HUES64 (cell line): ENCODE results near the gene HAUS1. TPM values are rescaled to one million over a fixed set of nuclear protein-coding genes. Genes with fewer than 3 reads are reported as not detected.

Experiments
- H3K27ac ChIP-seq: 2 replicates; pipeline ENCODE4 v1.7.0; 2013; ENCODE audit warnings: low read depth, low read length, inconsistent platforms
- H3K27me3 ChIP-seq: 2 replicates; pipeline ENCODE4 v1.6.1; 2013; ENCODE audit warnings: mild to moderate bottlenecking, low read length; ENCODE audit not compliant: insufficient read depth
- H3K36me3 ChIP-seq: 2 replicates; pipeline ENCODE4 v1.6.1; 2013; ENCODE audit warnings: mild to moderate bottlenecking, low read length; ENCODE audit not compliant: insufficient read depth
- H3K4me1 ChIP-seq: 2 replicates; pipeline ENCODE4 v1.6.1; 2013; ENCODE audit warnings: mild to moderate bottlenecking, low read length, moderate library complexity; ENCODE audit not compliant: insufficient read depth
- H3K4me3 ChIP-seq: 2 replicates; pipeline ENCODE4 v1.5.1; 2013; ENCODE audit warnings: mild to moderate bottlenecking, low read length, moderate library complexity
- H3K9ac ChIP-seq: 2 replicates; pipeline ENCODE4 v1.6.1; 2013; ENCODE audit warnings: mild to moderate bottlenecking, low read depth, low read length
- H3K9me3 ChIP-seq: 2 replicates; pipeline ENCODE4 v1.6.1; 2013; ENCODE audit warnings: low read depth, low read length; ENCODE audit not compliant: insufficient read depth
- WGBS: fragments of 150-250, 120-280 bp; methylation state at CpG from one replicate; pipeline ENCODE4 v1.1.7; 2013; ENCODE audit warnings: missing lambda C conversion rate; 5-methylcytosine and 5-hydroxymethylcytosine counted together
- polyA plus RNA-seq, 2 experiments: library from polyadenylated mRNA; stranded (reverse); fragments of 50-300 nt; gene quantifications; one replicate each; pipeline ENCODE4 v1.2.3, GENCODE V29; 2013

The HAUS1 gene, protein sequence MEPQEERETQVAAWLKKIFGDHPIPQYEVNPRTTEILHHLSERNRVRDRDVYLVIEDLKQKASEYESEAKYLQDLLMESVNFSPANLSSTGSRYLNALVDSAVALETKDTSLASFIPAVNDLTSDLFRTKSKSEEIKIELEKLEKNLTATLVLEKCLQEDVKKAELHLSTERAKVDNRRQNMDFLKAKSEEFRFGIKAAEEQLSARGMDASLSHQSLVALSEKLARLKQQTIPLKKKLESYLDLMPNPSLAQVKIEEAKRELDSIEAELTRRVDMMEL
- 110 TPM for polyA plus RNA-seq (2013, experiment 1 of 2)
- polyA plus RNA-seq (2013, experiment 2 of 2), result 110 TPM

DNA sequence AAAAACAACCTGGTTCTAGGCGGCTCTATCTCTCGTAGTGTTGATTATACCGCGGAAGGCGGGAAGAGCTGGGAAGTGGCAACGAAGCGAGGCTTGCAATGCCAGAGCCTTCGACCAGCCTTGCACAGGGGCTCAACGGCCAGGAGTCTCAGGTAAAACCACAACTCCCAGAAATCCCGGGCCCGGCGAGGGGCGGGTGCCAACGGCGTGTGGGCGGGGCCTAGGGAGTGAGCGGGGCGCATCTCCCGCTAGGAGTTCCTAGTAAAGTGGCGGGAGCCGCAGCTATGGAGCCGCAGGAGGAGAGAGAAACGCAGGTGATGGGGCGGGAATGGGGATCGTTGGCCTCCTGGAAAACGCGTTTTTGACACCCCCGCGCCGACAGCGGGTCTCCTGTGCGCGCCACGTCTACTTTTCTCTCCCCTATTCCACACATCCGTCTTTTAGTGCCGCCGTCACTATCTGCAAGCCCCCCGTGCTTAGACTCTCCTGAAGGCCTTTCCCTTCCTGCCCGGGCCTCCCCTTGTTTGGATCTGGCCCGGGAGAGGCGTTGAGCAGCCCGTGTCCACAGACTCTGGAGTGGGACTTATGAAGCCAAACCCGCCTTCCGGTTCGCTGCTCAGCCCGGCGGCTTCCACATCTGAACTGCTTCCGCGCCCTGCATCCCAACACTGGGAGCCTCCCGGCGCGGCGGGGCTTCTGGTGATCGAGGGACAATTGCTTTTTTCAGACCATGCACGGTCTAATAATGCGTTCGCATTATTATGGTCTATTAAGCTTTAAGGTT is at the start of gene HAUS1:
HAUS1 (plus strand) TSS at position 258 of the 784 bp plus-strand sequence; CDS start at position 285, 27 bp downstream.
- peak within 1 kb of the TSS; percentile 78 for H3K27ac ChIP-seq
- H3K9me3 ChIP-seq, result no peaks in the 10 kb centered on the region
- under 1% methylated on average over 57 of the region's 57 CpGs for WGBS
- peaks cover 32% of the 10 kb centered on the region for H3K36me3 ChIP-seq
- H3K27me3 ChIP-seq, result no peaks in the 10 kb centered on the region
- H3K4me3 ChIP-seq, result peak within 1 kb of the TSS; percentile 99
- no peaks in the 10 kb centered on the region for H3K4me1 ChIP-seq
- H3K9ac ChIP-seq, result peak within 1 kb of the TSS; percentile 96

DNA sequence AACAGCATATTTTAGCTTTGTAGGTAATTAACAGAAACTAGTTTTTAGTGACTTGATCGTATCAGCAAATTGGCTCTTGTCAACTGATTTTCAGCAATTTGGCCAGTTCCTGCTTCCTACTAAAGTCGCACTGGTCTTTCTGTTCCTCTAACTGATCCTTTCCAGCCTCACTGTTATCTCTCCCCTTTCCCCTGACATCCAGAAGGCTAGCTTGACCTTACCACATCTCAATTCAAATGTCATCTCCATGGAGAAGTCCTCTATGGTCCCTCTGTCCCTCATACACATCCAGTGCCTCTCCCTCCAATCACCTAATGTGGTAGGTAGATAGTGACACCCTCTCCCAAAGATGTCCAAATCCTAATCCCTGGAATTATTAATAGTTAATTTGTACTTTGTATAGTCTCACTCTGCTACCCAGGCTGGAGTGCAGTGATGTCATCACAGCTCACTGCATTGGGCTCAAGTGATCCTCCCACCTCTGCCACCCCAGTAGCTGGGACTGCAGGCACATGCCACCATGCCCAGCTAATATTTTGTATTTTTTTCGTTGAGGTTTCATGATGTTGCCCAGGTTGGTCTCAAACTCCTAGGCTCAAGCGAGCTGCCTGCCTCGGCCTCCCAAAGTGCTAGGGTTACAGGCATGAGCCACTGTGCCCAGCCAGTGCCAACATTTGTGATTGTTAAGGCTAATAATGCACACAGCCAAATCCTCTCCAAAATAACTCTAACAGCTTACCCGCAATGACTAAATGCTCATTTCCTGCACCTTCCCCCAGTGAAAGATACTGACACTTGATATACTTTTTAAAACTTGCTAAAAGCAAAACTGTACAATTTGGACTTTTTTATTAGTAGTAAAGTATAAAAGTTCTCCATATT is 49.0 kb upstream of the HAUS1 start:
- Histone ChIP-seq H3K27ac (no peak overlapping the region), H3K4me1 (no peaks in the 10 kb centered on the region), H3K4me3 (no peak overlapping the region), H3K9me3 (no peaks in the 10 kb centered on the region), H3K9ac (no peak overlapping the region), H3K27me3 (no peaks in the 10 kb centered on the region), H3K36me3 (no peaks in the 10 kb centered on the region)
- 89% methylated on average over 6 of the region's 6 CpGs for WGBS

DNA sequence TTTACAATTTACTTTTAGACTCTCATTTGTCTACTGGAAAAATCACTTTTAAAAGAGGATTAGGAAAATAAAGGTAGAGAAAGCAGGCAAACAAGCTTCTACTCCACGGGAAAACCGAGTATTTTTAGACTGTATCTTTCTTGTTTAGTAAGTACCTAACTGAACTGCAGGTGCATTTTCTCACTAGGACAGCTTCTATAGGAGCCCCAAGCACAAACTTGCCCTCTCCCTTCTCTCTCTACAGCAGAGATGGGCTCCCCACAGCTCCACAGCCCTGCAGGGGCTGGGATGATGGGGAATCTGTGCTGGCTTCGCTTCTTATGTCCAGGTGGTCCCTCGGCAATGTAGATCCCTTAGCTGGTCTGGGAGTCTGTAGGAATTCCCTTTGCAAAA is 48.4 kb upstream of the HAUS1 start:
- Histone ChIP-seq H3K9ac (no peak overlapping the region), H3K4me1 (no peaks in the 10 kb centered on the region), H3K9me3 (no peaks in the 10 kb centered on the region), H3K36me3 (no peaks in the 10 kb centered on the region), H3K27ac (no peak overlapping the region), H3K27me3 (no peaks in the 10 kb centered on the region), H3K4me3 (no peak overlapping the region)
- 82% methylated on average over 4 of the region's 4 CpGs for WGBS

DNA sequence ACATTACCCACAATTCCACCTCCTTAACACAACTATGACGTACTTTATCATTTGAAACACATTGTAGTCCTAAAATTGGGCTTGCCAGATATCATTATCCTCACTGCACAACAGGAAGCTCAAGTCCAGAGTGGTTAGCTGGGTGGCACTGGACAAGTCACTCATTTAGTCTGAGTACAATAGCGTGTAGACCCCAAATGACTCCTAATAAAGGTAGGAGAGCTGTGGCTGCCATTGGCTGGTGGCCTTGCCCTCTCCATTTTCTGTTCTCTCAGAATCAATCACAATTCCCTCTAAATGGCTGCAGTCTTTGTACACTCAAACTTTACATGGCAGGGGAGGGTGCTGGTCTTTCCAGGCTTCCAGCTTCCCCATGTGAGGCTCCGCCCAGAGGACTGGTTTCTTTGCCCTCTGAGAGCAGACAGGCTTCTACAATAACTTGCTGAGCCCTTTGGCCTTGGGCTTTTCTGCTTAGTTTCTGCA is 43.8 kb upstream of the HAUS1 start:
- H3K4me1 ChIP-seq, result no peaks in the 10 kb centered on the region
- no peak overlapping the region for H3K4me3 ChIP-seq
- no peaks in the 10 kb centered on the region for H3K9me3 ChIP-seq
- H3K9ac ChIP-seq, result no peak overlapping the region
- no peaks in the 10 kb centered on the region for H3K36me3 ChIP-seq
- WGBS, result 90% methylated on average over 3 of the region's 3 CpGs
- H3K27me3 ChIP-seq, result no peaks in the 10 kb centered on the region
- H3K27ac ChIP-seq, result no peak overlapping the region

DNA sequence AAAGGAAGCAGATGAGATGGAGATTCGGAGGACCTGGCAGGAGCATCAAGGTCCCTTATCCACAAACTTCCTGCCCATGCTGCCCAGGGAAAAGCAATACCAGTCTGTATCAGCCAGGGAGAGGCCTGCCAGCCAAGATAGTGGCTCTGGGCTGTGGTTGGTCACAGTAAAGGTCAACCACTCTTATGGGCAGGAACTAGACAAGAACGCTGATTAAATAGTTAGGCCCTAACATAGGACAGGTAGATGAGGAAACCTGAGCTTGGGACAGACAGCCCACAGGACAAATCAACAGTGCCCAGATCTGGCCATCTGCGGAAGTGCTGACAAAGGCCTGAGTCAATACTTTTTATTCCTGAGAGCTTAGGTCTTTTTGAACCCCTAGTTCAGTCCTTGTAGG is 42.8 kb upstream of the HAUS1 start:
- no peak overlapping the region for H3K9ac ChIP-seq

DNA sequence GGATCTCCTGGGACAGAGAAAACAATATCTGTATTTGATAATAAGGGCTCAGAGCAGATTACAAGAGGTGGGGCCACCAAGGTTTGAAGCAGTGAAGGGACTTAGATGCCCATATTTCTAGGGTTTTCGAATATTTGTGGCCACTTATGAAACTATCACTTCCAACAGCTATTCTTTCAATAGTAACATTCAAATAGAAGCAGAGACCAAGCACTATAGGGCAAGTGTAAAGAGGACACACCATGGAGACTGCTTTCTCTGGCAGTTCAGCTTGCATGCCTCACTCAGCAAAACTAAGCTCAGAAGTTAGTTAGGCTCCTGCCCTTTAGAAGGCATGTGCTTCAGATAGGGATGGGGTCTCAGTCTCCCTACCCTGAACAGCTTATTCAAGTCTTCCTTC is 42.4 kb upstream of the HAUS1 start:
- H3K36me3 ChIP-seq, result no peaks in the 10 kb centered on the region
- no peaks in the 10 kb centered on the region for H3K4me1 ChIP-seq
- no peak overlapping the region for H3K4me3 ChIP-seq
- H3K27me3 ChIP-seq, result no peaks in the 10 kb centered on the region
- H3K27ac ChIP-seq, result no peak overlapping the region
- no peaks in the 10 kb centered on the region for H3K9me3 ChIP-seq
- no peak overlapping the region for H3K9ac ChIP-seq
- 100% methylated on average over 1 of the region's 1 CpG for WGBS

More for the DNA sequence above, 42.8 kb upstream of the HAUS1 start:
- H3K27me3 ChIP-seq, result no peaks in the 10 kb centered on the region
- H3K9me3 ChIP-seq, result no peaks in the 10 kb centered on the region
- H3K27ac ChIP-seq, result no peak overlapping the region
- no peaks in the 10 kb centered on the region for H3K36me3 ChIP-seq
- no peak overlapping the region for H3K4me3 ChIP-seq
- no peaks in the 10 kb centered on the region for H3K4me1 ChIP-seq
- WGBS, result 93% methylated on average over 3 of the region's 3 CpGs

DNA sequence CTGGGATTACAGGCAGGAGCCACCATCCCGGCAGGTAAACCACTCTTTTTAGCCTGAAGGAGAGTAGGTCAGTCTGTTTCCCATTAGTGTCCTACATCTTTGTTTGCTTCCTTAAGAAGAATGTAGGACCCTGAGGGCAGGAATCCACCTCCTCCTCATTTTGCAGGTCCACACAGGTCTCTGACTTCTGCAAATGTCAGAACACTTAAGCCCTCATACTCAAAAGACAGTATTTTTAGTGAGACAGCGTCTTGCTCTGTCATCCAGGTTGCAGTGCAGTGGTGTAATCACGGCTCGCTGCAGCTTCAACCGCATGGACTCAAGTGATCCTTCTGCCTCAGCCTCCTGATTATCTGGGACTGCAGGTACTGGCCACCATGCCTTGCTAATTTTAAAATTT is 41.4 kb upstream of the HAUS1 start:
- WGBS, result 91% methylated on average over 5 of the region's 5 CpGs
- H3K9ac ChIP-seq, result no peak overlapping the region

DNA sequence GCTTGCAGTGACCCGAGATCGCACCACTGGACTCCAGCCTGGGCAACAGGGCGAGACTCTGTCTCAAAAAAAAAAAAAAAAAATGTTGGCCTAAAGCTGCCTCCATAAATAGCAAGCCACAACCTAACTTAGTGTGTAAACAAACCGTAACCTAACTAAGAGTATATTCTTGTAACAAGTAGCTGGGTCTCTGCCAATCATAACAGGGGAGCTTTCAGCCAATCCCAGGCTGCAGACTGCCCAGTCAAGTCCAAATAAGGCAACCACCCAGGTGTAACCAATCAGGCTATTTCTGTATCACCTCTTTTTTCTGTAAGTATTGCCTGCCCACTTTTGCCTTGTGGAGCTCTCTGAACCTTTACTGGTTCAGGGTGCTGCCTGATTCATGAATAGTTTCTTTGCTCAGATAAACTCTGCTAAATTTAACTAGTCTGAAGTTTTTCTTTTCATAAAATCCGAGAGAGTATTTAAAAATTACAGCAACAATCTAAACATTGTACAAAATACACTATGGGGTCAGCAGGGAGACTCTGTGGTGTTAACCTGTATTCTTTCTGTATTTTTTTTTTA is 36.7 kb upstream of the HAUS1 start:
- 96% methylated on average over 5 of the region's 5 CpGs for WGBS
- no peak overlapping the region for H3K9ac ChIP-seq
- H3K4me1 ChIP-seq, result no peaks in the 10 kb centered on the region
- no peak overlapping the region for H3K4me3 ChIP-seq
- H3K36me3 ChIP-seq, result no peaks in the 10 kb centered on the region
- H3K9me3 ChIP-seq, result no peaks in the 10 kb centered on the region
- peaks cover 27% of the 10 kb centered on the region for H3K27me3 ChIP-seq
- H3K27ac ChIP-seq, result no peak overlapping the region

More for the DNA sequence above, 41.4 kb upstream of the HAUS1 start:
- Histone ChIP-seq H3K36me3 (no peaks in the 10 kb centered on the region), H3K4me1 (no peaks in the 10 kb centered on the region), H3K9me3 (no peaks in the 10 kb centered on the region), H3K27ac (no peak overlapping the region), H3K4me3 (no peak overlapping the region), H3K27me3 (no peaks in the 10 kb centered on the region)

DNA sequence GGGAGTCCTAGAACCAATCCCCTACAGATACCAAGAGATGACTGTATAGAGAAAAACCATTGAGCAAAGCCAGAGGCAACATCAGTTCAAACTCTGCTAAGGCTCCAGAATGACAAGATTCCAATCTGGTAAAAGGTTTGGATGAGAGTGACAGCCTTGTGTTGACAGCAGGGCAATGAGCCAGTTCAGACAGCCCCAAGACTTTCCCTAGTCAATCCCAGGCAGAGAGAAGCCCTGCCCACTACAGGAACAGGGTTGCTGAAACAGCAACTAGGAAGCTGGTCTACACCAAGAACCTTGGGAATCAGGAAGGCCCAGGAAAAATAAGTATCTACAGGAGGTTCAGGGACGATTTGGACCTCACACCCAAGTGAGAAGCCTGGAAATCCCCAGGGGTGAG is 35.4 kb upstream of the HAUS1 start:
- peaks cover 38% of the 10 kb centered on the region for H3K27me3 ChIP-seq
- no peaks in the 10 kb centered on the region for H3K36me3 ChIP-seq
- no peaks in the 10 kb centered on the region for H3K9me3 ChIP-seq
- H3K4me1 ChIP-seq, result no peaks in the 10 kb centered on the region
- H3K4me3 ChIP-seq, result no peak overlapping the region
- no peak overlapping the region for H3K27ac ChIP-seq
- 67% methylated on average over 1 of the region's 1 CpG for WGBS
- H3K9ac ChIP-seq, result no peak overlapping the region

DNA sequence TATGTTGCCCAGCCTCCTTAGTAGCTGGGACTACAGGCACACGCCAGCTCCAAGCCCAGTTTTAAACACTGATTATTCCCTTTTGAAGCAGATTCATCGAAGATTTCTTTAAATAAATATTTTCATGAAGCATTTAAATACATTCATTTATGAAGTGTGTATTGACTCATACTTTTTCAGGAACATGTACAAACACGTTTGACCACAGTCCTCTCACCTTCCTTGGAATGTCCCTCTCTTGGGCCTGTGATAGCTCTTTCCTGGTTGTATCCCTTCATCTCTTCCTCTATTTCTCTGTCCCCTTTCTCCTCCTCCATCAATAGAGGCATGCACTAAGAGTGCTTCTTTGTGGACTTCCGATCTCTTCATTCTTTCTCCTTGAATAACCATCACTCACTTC is 34.7 kb upstream of the HAUS1 start:
- no peak overlapping the region for H3K4me3 ChIP-seq
- WGBS, result 90% methylated on average over 4 of the region's 4 CpGs
- no peak overlapping the region for H3K27ac ChIP-seq
- H3K27me3 ChIP-seq, result peaks cover 38% of the 10 kb centered on the region
- no peaks in the 10 kb centered on the region for H3K36me3 ChIP-seq
- no peaks in the 10 kb centered on the region for H3K9me3 ChIP-seq
- no peak overlapping the region for H3K9ac ChIP-seq
- no peaks in the 10 kb centered on the region for H3K4me1 ChIP-seq
